K562 (cell line): ENCODE results near the gene ISCA1. TPM values are rescaled to one million over a fixed set of nuclear protein-coding genes. Genes with fewer than 3 reads are reported as not detected.

Experiments used
- ATF1 ChIP-seq, 2 experiments: fragments of 450-650 bp in 1 of 2; IDR thresholded peaks; 2 replicates each; pipeline ENCODE4 v1.6.1; 2016; ENCODE audit warnings: missing compliant biosample characterization in 1 of 2, missing genetic modification characterization in 1 of 2
- CHD2 ChIP-seq: IDR thresholded peaks from 2 replicates; pipeline ENCODE4 v1.6.1; 2011; ENCODE audit warnings: low read depth, low read length
- CREB1 ChIP-seq, 2 experiments: sonication (generic) in 1 of 2; formaldehyde crosslinking in 1 of 2; IDR thresholded peaks; 2 replicates each; pipeline versions ENCODE4 v1.6.1 to v1.8.0; 2012 to 2022; ENCODE audit warnings: inconsistent platforms in 1 of 2, mild to moderate bottlenecking in 1 of 2, missing genetic modification reagents in 1 of 2, moderate library complexity in 1 of 2
- EP400 ChIP-seq: fragments of 450-650 bp; IDR thresholded peaks from 2 replicates; pipeline ENCODE4 v1.6.1; 2017; ENCODE audit warnings: antibody characterized with exemption, mild to moderate bottlenecking, moderate library complexity
- MYC ChIP-seq, 2 experiments: fragments of 250-450 bp in 1 of 2; sonication (Bioruptor Pico) in 1 of 2; IDR thresholded peaks; 2 replicates each; pipeline versions ENCODE4 v1.5.1 to v1.6.1; 2012 to 2021; ENCODE audit warnings: low read depth in 2 of 2, borderline replicate concordance in 1 of 2, improper control_type of control experiment in 1 of 2, low read length in 1 of 2, mild to moderate bottlenecking in 1 of 2, moderate library complexity in 1 of 2
- PRMT5 ChIP-seq: sonication (generic); formaldehyde crosslinking; IDR thresholded peaks from 2 replicates; pipeline ENCODE4 v1.5.0; 2020; ENCODE audit warnings: missing genetic modification reagents
- RAD21 ChIP-seq, 2 experiments: fragments of 250-450 bp in 1 of 2; fragments of 450-650 bp in 1 of 2; sonication (Bioruptor Pico) in 1 of 2; formaldehyde crosslinking in 1 of 2; IDR thresholded peaks in 1 of 2; conservative IDR thresholded peaks in 1 of 2; 2 replicates each; pipeline versions ENCODE4 v1.4.0 to v1.8.0; 2020 to 2022; ENCODE audit warnings: mild to moderate bottlenecking in 2 of 2, moderate library complexity in 1 of 2
- REST ChIP-seq, 2 experiments: fragments of 450-650 bp; formaldehyde crosslinking in 1 of 2; IDR thresholded peaks; 2 replicates each; pipeline versions ENCODE4 v1.4.0 to v1.6.1; 2014 to 2020; ENCODE audit warnings: mild to moderate bottlenecking in 2 of 2, borderline replicate concordance in 1 of 2, low read depth in 1 of 2
- SNRNP70 ChIP-seq: fragments of 200-400 bp; formaldehyde crosslinking; optimal IDR thresholded peaks from 2 replicates; pipeline ENCODE3; 2017; ENCODE audit warnings: low read depth, low read length
- ZSCAN32 ChIP-seq: fragments of 450-650 bp; formaldehyde crosslinking; IDR thresholded peaks from 2 replicates; pipeline ENCODE4 v1.4.0; 2020; ENCODE audit warnings: mild to moderate bottlenecking, moderate library complexity
- polyA plus RNA-seq, 8 experiments: library from polyadenylated mRNA; depleted of rRNA in 4 of 8; stranded (reverse) in 5 of 8; unstranded in 3 of 8; fragments of >200 nt; fragmentation: Nextera tagmentation in 2 of 8; fragmentation: Illumina TruSeq in 1 of 8; extraction: Ambion mirVana in 2 of 8; extraction: Trizol in 1 of 8; gene quantifications; 2 replicates each; pipeline versions ENCODE4 v1.2.1 to v1.2.3, GENCODE V29; 2011 to 2014; ENCODE audit warnings: inconsistent platforms in 1 of 8, missing spikeins in 1 of 8
- total RNA-seq, 7 experiments: library from RNA; depleted of rRNA in 6 of 7; stranded (reverse); fragments of >200 nt in 6 of 7; fragmentation: Illumina TruSeq in 2 of 7; extraction: Trizol in 2 of 7; gene quantifications; 2 replicates each; pipeline versions ENCODE4 v1.2.1 to v1.2.3, GENCODE V29; 2011 to 2021; ENCODE audit warnings: low replicate concordance in 1 of 7

ISCA1 gene
- total and polyA plus RNA-seq, 9 of the 15 experiments (the other 6 are each of a cell fraction or from before 2014, with no cell fraction given) = 6.5 to 27.1 (median 20.0) TPM

GRCh38 chr9:86287013-86287412, 4.7 kb upstream of the ISCA1 start (continued):
- TF ChIP-seq REST (IDR thresholded peaks at IDR 0.05; ENCODE audit: borderline replicate concordance) = peak; percentile 31; the same call in 1 of the 2 replicates
- no peak for TF ChIP-seq REST (CRISPR knock-in tag; IDR thresholded peaks at IDR 0.05; ENCODE audit: low read depth)
- TF ChIP-seq EP400 = peak; percentile 38; the same call in 1 of the 2 replicates
- TF ChIP-seq ZSCAN32 (CRISPR knock-in tag) = 0 out of 2 replicates have a peak, but pooled peaks have one; percentile 48
- TF ChIP-seq CREB1 (IDR thresholded peaks at IDR 0.05) = peak; percentile 29; the same call in 1 of the 2 replicates
- TF ChIP-seq CREB1 (CRISPR knock-in tag; IDR thresholded peaks at IDR 0.05) = no peak
- 0 out of 2 replicates have a peak, but pooled peaks have one; percentile 34 for TF ChIP-seq MYC (IDR thresholded peaks at IDR 0.05; ENCODE audit: low read depth, low read length)
- TF ChIP-seq MYC (CRISPR knock-in tag; IDR thresholded peaks at IDR 0.05; ENCODE audit: borderline replicate concordance, low read depth) = no peak
- peak; percentile 7 to 36; a peak in 1 of 4 replicates for TF ChIP-seq RAD21 (CRISPR knock-in tag; conservative IDR thresholded peaks at IDR 0.05 in 1 of 2, IDR thresholded peaks at IDR 0.05 in 1 of 2)
- TF ChIP-seq CHD2 = no peak
- no peak for TF ChIP-seq SNRNP70
- TF ChIP-seq PRMT5 = no peak
- no peak for TF ChIP-seq ATF1 (CRISPR knock-in tag; IDR thresholded peaks at IDR 0.05)
- peak; percentile 57; the same call in 1 of the 2 replicates for TF ChIP-seq ATF1 (tag; IDR thresholded peaks at IDR 0.05)
